MCF 10A (cell line): Measurements from ENCODE around the gene GPR141. TPM values are rescaled to one million over a fixed set of nuclear protein-coding genes. Genes with fewer than 3 reads are reported as not detected.

ENCODE experiments used
- Bru-seq: library from RNA; stranded (reverse); fragments of 400-500 nt; gene quantifications from one replicate; lab custom pipeline; 2021; lab: Mats Ljungman, UMichigan
- BruChase-seq, 2 experiments: library from RNA; stranded (reverse); fragments of 400-500 nt; gene quantifications; one replicate each; lab custom pipeline; 2021; lab: Mats Ljungman, UMichigan
- BruUV-seq: library from RNA; stranded (reverse); fragments of 400-500 nt; replicated peaks from 2 replicates; lab custom pipeline; 2021; lab: Mats Ljungman, UMichigan
- CTCF ChIA-PET: fragments of 300-600 bp; sonication (Branson Sonifier 250); formaldehyde crosslinking; extraction: SDS; loops from one replicate; lab custom pipeline; 2021; ENCODE audit warnings: antibody characterized with exemption, inconsistent platforms; lab: Yijun Ruan, JAX
- POLR2A ChIA-PET: fragments of 300-600, 350-650 bp; sonication (Branson Sonifier 250); formaldehyde crosslinking; extraction: SDS; loops from one replicate; lab custom pipeline; 2020; ENCODE audit warnings: antibody characterized with exemption, inconsistent platforms; lab: Yijun Ruan, JAX
- DNase-seq: peaks from one replicate; pipeline ENCODE4 v3.0.0-alpha.2; 2018; ENCODE audit not compliant: unreplicated experiment
- H3K27ac Mint-ChIP-seq: one replicate; pipeline ENCODE4 v1.8.0; 2022; ENCODE audit warnings: mild to moderate bottlenecking, low read depth, mixed read lengths; ENCODE audit not compliant: unreplicated experiment
- H3K27me3 Mint-ChIP-seq: one replicate; pipeline ENCODE4 v1.8.0; 2022; ENCODE audit warnings: mixed read lengths; ENCODE audit not compliant: insufficient read depth, unreplicated experiment
- H3K36me3 Mint-ChIP-seq: one replicate; pipeline ENCODE4 v1.8.0; 2022; ENCODE audit warnings: mild to moderate bottlenecking, moderate library complexity, mixed read lengths; ENCODE audit not compliant: insufficient read depth, unreplicated experiment
- H3K4me1 Mint-ChIP-seq: one replicate; pipeline ENCODE4 v1.8.0; 2022; ENCODE audit warnings: mixed read lengths; ENCODE audit not compliant: insufficient read depth, unreplicated experiment
- H3K4me3 Mint-ChIP-seq: one replicate; pipeline ENCODE4 v1.8.0; 2022; ENCODE audit warnings: mild to moderate bottlenecking, moderate library complexity, mixed read lengths; ENCODE audit not compliant: unreplicated experiment
- H3K9me3 Mint-ChIP-seq: one replicate; pipeline ENCODE4 v1.8.0; 2022; ENCODE audit warnings: mixed read lengths; ENCODE audit not compliant: unreplicated experiment
- CTCF ChIP-seq: fragments of 200-600 bp; IDR thresholded peaks from one replicate; pipeline ENCODE4 v1.8.0; 2022; ENCODE audit warnings: antibody characterized with exemption, mild to moderate bottlenecking; ENCODE audit not compliant: unreplicated experiment
- intact Hi-C: fragments of 100-400 bp; cut with micrococcal nuclease; formaldehyde crosslinking; loops from 2 replicates; pipeline ENCODE4 v1.14.1; 2022
- long read RNA-seq: library from polyadenylated mRNA; stranded (forward); transcript quantifications from one replicate; pipeline ENCODE4 v2.0.0, GENCODE V29; 2022
- total RNA-seq: library from RNA; stranded (reverse); gene quantifications from 2 replicates; pipeline ENCODE4 v1.2.3, GENCODE V29; 2022

The GPR141 gene
- total RNA-seq (2.4 and 2.8 TPM in 2 replicates), Bru-seq, nascent RNA (percentile 45 among the genes with signal in this experiment), BruChase-seq, experiment 1, labeled RNA remaining after a 6-hour chase (percentile 59 among the genes with signal in this experiment), BruChase-seq, experiment 2, labeled RNA remaining after a 2-hour chase (percentile 59 among the genes with signal in this experiment)
- long read RNA-seq, partial matches to known transcripts = 0 of 1 reads
- long read RNA-seq, other reads (novel, unspliced or antisense) = 1 of 1 reads

GRCh38 chr7:37683246-37684120 is at the start of gene GPR141:
Gene GPR141, plus strand, starts transcription at chr7:37683766. Its CDS starts 56,628 bp downstream, at chr7:37740394.
- no peak within 1 kb of the TSS for H3K4me3 Mint-ChIP-seq
- no peaks in the 10 kb centered on the region for H3K36me3 Mint-ChIP-seq
- BruUV-seq = no TSS peak
- CTCF ChIA-PET = interaction anchor here (0.7 to 2.1 kb wide), 2 partner anchors 11 to 69 kb away, joined by 3 to 12 read pairs; no protein-coding TSS in a partner anchor
- POLR2A ChIA-PET = interaction anchor here (1.2 to 5.0 kb wide), 6 partner anchors 10 to 45 kb away, joined by 3 to 34 read pairs (median 4); no protein-coding TSS in a partner anchor
- intact Hi-C loops = no loop called here
- peak within 1 kb of the TSS; percentile 73 for H3K27ac Mint-ChIP-seq
- no peaks in the 10 kb centered on the region for H3K27me3 Mint-ChIP-seq
- H3K4me1 Mint-ChIP-seq = peaks cover 13% of the 10 kb centered on the region
- no peaks in the 10 kb centered on the region for H3K9me3 Mint-ChIP-seq
- peak; percentile 56 for DNase-seq
- TF ChIP-seq CTCF = no peak

GRCh38 chr7:37635346-37635745 is 48.2 kb upstream of the GPR141 start:
- H3K27ac Mint-ChIP-seq = no peak overlapping the region
- ChIA-PET POLR2A (interaction anchor here (0.6 to 1.1 kb wide), 3 partner anchors 32 to 387 kb away, joined by 3 read pairs; no protein-coding TSS in a partner anchor), CTCF (interaction anchor here (0.7 to 1.1 kb wide), 3 partner anchors 97 to 249 kb away, joined by 3 to 4 read pairs (median 3); no protein-coding TSS in a partner anchor)
- intact Hi-C loops = no loop called here
- DNase-seq = no peak
- no TSS peak for BruUV-seq
- no peak for TF ChIP-seq CTCF
- H3K9me3 Mint-ChIP-seq = peaks cover 39% of the 10 kb centered on the region
- no peaks in the 10 kb centered on the region for H3K27me3 Mint-ChIP-seq
- peaks cover 8% of the 10 kb centered on the region for H3K4me1 Mint-ChIP-seq
- no peaks in the 10 kb centered on the region for H3K36me3 Mint-ChIP-seq
- no peak overlapping the region for H3K4me3 Mint-ChIP-seq

- Mint-ChIP-seq H3K9me3 (peaks cover 21% of the 10 kb centered on the region), H3K4me3 (no peak overlapping the region), H3K27ac (no peak overlapping the region), H3K27me3 (no peaks in the 10 kb centered on the region), H3K36me3 (no peaks in the 10 kb centered on the region), H3K4me1 (peaks cover 11% of the 10 kb centered on the region)
- intact Hi-C loops = no loop called here
- ChIA-PET POLR2A (interaction anchor here (1.4 to 1.6 kb wide), 2 partner anchors 52 to 91 kb away, joined by 5 read pairs; no protein-coding TSS in a partner anchor), CTCF (interaction anchor here (2.1 kb wide), 1 partner anchor 53 kb away, joined by 8 read pairs; no protein-coding TSS in a partner anchor)
- BruUV-seq = no TSS peak
- no peak for DNase-seq
- no peak for TF ChIP-seq CTCF
Measured at GRCh38 chr7:37642028-37642540, 41.5 kb upstream of the GPR141 start.
